Measurements from ENCODE around the gene WFS1.

Gene WFS1

DNA sequence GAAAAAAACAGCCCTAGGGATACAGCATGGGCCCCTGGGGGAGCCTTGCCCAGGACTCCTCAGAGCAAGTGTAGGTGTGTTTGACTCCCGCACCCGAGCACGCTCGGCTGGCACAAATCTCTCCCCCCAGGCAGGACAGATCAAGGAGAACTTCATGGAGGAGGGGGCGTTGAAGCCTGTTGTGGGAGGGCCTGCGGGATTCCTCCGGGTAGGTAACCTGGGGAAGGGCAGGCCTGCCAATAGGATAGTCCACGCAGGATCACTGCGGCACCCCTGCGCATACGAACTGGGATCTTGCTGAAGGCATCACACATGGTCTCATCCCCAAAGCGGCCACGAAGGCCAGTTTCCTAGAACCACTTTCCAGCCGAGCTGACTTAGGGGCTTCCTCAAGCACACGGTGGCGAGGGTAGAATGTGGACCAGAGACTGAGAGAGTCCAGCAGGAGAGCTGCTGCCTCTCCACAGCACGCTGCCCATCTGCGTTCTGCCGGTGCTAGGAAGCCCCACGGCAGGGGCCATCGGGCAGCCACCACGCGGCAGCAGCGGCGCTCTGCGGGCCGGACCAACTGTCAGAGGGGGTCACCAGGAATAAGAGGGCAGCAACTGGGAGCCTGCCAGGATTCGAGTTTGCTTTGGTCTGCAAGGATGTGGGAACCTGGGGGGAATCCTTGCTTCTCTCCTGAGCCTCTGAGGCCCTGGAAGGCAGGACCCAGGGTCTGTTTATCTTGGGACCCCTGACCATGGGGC lies 56.8 kb downstream of the WFS1 start:
- DNase-seq = no peak

DNA sequence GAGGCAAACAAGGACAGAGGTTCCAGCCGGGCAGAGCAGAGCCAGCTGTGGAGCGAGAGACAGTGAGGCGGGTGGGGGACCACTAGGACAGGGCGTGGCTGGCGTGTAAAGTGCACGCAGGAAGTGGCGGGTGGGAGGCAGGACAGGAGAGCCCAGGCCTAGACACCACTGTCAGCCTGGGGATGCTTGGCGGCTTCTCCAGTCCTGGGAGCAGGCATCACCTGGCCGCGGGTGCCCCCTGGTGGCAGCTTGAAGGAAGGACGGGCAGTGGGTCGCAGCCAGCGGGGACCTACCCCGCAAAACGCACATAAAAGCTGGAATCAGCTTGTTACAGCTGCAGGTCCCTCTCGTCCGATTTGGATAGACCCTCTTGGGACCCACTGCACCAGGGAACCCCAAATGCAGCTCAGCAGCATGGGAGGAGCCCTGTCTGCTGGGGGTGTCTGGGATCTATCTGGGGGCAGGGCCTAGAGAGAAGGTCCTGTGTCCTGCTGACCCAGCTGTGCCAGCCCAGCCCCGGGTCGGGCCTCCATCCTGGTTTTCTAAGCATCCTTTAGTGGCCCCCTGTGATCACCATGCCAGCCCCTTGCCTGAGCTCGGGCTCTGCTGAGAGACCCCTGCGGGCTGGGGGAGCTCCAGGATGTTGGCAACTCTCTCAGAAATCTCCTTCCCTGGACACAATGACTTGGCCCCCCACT lies 57.7 kb downstream of the WFS1 start:
- DNase-seq = peak; percentile 50

DNA sequence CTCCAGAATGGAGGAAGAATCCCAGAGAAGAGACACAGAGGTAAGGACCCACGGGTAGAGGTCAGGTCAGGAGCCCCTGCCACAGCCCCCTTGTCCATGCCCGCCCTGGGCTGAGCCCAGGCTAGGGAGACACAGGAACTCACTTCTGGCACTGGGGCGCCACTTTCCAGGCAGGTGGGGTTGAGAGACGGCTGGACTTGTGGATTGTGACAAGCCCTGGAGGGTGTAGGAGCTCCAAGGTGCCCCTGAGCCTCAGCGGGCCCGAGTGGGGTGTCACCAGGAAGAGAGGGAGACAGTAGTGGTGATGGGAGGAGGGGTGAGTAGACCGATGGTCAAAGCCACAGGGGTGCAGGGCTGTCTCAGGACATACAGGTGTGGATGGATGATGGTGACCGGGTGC lies 58.9 kb downstream of the WFS1 start:
- DNase-seq = no peak

DNA sequence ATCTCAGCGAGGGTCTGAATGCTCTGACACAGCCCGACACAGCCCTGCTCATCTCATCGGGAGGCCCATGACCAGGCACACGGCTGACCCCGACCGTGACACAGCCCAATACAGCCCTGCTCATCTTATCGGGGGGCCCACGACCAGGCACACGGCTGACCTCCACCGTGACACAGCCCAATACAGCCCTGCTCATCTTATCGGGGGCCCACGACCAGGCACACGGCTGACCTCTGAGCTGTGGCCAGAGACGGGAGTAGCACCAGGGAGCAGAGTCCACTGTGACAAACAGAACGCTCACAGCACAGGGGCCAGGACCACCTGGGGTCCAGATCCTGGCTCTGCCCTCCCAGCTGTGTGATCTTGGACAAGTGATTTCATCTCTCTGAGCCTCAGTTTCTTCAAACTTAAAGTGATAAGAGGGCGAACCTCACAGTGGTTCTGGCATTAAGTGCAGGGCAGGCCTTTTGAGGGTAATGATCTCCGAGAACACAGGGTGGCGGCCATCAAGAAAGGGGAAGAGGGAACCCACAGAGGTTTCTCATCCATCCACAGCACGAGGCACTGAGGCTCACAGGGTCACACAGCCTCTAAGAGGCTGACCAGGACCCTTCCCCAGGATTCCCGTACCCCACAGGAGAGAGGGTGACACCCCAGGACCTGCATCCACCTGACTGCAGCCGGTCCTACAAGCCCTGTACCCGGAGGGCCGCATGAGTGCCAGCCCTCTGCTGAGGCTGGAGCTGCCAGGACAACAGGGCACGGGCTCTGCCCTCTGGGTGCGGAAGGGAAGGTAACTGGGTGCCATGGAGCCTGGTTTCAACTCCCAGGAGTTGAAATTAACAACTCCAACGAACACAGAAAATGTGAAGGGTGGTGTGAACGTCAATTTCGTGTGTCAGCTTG lies 60.1 kb downstream of the WFS1 start:
- DNase-seq = no peak

DNA sequence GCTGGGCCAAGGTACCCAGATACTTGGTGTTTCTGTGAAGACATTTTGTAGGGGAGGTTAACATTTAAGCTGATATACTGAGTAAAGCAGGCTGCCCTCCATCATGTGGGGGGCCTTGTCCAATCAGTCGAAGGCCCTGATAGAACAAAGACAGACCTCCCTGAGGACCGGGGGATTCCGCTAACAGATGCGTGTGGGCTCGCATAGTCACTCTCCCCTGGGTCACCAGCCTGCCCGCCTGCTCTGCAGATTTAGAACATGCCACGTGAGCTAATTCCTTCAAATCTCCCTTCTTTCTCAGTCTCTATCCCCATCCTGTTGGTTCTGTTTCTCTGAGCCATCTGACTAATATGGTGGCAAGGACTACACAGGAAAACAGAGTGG lies 60.7 kb downstream of the WFS1 start:
- DNase-seq = no peak

DNA sequence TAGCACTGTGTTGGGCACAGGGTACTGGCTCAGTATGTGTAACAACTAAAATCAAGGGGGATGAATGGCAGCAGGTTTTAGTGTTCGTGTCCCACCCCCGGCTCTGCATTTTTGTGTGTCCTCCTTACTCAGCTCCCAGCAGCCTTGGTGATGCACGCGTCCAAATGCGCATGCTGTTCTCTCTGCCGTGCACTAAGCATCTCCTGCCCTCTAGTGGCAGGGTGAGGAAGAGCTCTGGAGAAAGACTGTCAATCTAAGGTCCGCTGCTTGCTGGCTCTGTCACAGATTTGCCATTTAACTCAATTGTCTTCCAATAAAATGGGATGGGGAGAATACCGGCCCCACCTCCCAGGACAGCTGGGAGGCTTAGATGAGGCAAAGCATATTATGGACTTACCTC lies 61.4 kb downstream of the WFS1 start:
- peak; percentile 14 for DNase-seq

DNA sequence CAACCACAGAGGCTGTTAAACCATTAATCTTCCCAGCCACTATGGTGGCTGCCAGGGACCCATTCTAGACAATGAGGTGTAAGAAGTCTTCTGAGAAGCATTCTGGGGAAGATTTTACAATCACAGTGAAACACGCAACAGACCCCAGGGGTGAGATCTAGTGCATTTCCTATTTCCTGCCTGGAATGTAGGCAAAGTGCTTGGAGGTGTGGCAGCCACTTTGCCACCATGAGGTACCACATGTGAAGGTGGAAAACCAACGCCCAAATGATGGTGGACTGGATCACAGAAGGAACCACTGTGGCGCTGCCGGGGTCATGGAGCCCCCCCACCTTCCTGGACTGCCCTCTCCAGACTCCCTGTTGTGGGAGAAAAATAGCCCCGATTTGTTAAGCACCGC lies 61.8 kb downstream of the WFS1 start:
- DNase-seq = no peak

DNA sequence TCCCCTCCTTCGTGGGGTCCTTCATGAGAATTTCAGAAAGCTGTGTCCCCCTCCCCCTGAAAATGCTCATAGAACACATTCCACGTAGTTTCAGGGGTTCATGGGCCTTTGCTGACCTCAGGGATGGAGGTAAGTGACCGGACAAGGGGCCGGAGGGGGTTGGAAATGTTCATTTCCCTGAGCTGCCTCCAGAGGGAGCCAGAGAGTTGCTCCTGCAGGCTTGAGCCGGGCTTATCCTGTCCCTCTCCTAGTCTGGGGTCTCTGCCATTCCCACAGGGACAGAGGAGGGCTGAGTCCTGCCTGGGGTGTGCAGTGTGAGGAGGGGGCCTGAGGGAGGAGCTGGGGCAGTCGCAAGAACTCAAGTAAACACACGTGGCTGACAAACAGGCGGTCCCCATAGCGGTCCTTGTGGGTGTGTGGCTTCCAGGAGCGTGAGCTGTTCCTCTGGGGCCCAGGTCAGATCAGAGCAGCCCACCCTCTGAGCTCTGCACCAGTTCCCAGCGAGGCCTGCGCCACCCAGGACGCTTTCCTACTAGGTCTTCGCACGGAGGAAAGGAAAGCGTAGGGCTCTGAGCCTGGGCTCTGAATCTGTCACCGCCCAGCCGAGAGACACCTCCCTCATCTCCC lies 62.5 kb downstream of the WFS1 start:
- no peak for DNase-seq

DNA sequence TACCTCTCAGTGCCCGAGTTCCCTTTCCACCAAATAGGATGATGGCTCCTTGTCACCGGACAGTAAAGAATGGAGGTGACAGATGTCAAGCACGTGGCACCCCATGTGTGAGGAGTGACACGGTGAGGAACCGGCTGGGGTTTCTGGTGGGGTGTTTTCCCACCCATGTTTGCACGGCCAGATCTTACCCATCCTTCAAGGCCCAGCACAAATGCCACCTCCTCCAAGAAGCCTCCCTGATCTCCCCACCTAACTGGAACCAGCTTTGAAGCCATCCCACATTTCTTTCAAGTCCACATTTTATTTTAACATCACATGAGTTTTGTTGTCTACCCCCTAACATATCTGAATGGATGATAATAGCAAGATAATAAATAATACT lies 63.0 kb downstream of the WFS1 start:
- no peak for DNase-seq

DNA sequence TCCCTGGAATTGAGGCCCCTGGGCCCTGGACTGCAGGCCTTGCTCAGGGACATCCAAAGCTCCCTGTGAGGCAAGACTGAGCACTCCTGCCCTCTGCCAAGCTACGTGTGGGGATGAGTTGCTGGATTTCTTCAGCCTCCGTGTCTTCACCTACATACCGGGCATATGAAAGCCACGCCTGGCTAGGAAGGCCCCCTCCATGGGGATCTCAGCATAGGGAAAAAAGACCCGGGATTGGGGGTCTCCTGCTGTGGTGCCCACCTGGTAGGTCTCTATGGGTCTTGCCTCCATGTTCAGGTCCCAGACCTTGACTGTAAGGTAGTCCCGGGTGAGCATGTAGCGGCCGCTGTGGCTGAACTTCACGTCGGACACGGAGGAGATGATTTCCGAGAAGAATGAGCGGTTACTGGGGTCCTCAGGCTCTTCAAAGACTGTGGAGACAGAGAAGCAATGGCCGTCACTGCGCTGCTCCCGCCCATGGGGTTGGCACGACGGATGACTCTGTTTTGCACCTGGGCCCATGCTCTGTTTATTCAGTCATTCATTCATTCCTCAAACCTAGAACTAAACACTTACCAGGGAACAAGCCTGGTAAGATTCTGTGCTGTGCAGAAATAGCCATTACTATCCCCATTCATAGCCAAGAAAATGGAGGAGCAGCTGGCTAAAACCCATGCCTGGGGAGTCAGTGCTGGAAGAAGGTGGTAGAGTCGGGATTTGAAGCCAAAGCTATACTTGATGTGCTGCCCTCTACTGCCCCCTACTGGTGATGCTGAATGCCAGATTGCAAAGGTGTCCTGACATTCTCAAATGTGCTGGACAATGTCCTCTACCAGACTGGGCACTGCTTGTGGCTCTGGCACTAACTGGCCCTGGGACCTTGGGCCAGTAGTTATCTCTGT lies 63.9 kb downstream of the WFS1 start:
- DNase-seq = no peak

DNA sequence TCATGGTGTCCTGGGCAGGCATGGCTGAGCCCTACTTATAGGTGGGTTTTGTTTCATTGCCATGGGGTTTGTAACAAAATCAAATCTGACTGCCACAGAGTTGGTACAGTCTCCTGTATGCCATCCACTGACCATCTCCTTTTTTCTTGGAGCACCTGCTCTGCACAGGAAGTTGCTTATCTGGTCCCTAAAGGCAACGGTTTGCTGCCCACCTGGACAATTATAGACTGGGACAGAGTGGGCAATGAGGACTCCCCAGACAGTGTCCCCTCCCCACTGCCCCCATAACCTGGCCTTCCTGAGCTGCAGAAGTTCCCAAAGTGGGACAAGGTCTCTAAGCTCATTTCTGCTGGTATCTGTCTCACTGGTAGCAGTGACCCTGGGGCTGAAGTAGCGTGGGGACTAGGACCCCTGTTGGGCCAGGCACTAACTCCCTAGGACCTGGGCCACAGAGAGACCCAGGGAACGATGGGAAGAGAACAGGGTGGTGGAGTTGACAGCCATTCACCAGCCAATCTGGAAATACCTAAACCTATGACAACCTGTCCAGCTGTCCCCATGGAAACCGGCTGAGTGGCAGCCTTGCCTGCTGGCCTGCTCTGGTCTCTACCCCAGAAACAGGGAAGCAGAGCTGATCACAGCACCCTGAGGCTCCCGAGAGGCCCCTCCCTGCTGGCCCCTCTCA lies 64.7 kb downstream of the WFS1 start:
- DNase-seq = no peak

DNA sequence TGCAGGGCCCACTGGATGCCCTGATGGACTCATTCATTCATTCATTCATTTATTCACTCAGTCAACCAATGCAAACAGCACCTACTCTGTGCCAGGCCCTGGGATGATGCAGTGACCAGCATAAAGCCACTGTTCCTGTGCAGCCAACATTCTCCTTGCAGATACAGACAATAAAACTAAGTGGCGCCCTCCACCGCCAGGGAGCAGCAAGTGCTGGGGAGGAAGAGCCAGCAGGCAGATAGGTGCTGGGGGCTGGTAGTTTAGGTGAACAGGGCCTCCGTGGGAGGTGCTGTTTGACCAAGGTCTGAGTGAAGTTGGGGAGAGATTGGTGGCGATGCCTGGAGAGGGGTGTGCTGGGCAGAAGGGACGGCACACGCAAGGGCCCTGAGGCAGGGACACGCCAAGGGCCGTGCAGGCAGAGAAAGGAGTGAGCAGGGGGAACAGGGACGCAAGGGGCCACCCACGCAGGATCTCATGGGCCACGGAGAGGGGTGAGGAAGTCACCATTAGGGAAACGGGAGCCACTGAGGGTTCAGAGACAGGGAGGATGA lies 65.5 kb downstream of the WFS1 start:
- no peak for DNase-seq

DNA sequence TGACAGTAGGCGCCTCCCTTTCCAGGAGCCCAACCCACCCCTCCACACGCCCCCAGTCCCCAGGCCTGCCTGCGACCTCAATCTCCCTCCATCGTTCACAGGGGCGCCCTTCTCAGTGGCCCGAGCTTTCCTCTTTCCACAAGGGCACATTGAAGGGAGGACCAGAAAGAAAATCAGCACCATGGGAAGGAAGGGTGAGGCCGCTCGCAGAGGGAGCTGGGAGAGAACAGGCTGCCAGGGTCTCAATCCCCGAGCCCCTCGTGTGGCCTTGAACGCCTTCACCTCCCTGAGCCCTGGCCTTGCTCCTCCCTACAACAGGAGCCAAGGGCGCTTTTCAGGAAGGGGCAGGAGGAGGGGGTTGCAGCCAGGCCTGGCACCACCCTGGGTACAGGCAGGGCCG lies 66.5 kb downstream of the WFS1 start:
- DNase-seq = no peak

DNA sequence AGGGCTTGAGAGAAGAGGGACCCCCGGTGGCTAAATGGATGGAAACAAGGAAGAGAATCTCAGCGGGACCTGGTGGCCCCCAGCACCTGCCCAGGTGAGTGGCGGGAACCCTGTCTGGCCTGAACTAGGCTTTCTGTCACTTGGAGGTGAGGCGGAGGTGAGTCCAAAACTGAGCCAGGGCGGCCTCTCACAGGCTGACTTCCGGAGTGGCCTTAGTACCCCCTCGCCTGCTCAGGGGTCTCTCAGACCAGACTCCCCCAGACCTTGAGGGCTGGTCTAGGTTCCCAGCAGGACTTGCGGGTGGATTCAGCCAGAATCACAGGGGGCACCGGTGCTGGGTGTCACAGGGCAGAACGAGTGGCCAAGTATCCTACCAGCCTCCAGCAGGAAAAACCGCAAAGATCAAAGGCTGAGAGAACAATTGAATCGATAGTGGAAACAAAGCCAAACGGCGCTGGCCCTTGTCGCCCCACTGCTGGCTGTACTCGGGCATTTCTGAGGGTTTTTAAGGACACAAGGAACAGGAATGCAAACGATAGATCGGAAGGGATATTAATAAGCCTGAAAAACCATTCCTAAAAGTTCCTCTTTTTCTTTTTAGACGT lies 67.8 kb downstream of the WFS1 start:
- DNase-seq = no peak

DNA sequence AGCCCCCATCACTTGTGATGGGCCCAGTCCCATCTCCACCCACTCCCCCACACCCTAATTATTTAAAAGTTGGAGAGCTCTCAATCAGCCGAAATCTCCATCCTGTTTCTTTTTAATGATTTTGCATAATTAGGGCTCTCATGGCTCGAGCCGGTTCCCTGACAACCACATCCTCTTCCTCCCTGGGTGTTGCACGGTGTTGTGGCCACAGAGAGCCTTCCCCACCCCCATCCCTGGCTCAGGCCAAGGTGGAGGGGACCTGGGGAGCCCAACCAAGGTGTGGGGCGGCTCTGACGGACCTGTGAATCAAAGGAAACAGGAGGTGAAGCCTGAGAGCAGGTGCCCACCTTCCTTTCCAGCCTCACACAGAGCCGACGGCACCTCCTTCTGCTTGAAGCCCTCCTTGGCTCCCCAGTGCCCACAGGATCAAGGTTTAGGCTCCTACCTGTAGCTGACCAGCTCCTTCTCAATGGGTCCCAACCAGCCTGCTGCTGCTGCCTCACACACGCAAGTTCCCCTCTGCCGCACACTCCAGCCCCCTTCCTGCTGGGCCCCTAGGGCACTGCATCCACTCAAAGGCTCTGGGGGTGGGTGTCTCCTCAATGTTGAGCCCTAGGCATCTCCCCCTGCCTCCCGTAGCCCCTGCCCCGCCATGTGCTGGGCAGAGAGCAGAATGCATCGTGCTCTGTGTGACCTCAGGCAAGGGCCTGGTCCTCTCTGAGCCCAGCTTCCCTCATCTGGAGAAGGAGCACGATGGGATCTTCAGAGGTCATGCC lies 68.7 kb downstream of the WFS1 start:
- no peak for DNase-seq

DNA sequence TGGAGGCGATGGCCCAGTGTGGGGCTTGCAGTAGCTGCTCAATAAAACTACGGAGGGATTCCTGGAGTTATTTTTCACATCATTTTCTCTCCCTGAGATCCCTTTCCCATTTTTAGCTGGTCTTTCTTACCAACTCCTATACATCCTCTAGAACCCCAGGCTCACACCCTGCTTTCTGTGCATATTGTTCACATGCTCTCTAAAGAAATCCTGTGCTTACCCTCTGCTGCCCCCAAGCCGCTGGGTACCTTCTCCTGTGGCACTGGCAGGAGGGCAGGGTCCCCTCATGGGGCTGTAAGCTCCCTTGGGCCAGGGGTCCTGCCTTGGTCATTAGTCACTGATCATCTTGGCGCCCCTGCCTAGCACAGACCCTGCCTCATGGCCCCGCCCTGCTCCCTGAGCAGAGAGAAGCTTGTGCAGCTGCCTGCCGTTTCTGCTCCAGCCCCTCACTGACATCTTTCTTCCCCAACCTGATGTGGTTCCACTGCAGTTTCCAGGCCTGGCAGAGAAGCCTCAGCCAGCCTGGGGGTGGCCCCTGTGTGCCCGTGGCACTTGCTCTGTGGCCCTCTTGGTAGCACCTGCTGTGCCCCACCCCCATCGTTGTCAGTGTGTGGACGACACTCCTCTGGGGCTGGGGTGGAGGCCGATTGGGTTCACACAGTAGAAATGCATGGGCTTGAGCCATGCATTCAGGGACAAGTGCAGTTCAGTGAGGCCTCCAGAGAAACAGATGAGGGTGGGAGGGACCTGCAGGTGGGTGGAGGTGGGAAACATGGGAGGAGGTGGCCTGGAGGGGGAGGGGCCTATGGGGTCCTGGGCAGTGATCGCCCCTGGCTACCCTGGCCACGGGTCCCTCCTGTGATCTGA lies 69.5 kb downstream of the WFS1 start:
- DNase-seq = no peak

DNA sequence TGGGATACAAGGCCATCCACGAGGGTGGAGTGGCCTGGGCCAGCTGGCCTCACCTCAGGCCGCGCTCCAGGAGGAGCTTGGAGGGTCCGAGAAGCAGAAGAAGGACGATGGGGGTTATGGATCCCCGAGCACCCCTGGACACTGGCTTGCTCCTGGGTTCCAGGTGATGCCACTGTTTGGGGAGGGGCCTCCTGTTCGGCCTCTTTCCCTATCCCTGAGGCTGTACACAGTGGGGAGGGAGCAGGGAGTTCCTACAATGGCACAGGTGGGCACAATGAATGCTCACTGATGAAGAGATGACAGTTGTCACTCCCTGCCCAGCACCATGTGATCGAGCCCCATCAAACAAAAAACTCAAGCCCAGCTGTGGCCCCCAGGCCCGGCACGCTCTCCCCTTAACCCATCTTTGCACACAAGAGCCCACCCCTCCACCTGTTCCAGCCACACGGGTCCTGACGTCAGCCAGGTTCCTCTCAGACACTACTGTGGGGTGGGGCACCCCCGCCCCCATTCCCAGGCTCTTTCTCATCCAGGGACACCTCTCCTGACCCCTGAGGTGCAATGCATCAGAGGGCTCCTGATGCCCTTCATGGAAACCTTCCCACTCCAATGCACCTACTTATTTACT lies 70.3 kb downstream of the WFS1 start:
- no peak for DNase-seq

DNA sequence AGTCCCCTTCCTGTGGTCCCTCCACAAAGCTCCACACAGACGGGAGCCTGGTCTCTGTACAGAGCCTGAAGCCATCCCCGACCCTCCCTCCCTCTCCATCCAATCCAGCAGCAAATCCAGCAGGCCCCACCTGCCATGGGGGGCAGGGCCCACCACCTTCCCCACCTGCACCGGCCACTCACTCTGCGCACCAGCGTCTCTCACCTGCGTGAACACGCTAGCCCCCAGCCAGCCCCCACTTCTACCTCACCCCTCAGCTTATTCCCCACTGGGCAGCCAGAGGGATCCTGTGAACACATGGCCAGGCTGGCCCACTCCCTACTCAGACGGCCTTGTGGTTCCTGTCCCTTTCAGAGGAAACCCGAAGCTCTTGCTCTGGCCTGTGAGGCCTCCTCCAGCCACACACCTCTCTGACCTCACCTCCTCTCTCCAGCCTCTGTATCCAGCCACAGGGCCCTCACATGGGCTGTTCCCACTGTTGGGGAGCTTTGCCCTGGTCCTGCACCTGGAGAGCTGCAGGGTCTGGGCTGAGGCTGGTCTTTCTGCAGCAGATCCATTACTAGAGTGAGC lies 70.9 kb downstream of the WFS1 start:
- DNase-seq = no peak

Data from GDM1 (cell line).